ENCODE results near the gene NUP42. TPM values are rescaled to one million over a fixed set of nuclear protein-coding genes. Genes with fewer than 3 reads are reported as not detected.

Gene NUP42
- total RNA-seq, 1 experiment from 2014 or later, result 40.8 TPM

- Mint-ChIP-seq H3K27ac (no peak overlapping the region), H3K4me3 (no peak overlapping the region), H3K27me3 (ENCODE audit: low read depth) (no peaks in the 10 kb centered on the region; the same call in 1 of the 2 replicates), H3K36me3 (peaks cover 3% of the 10 kb centered on the region), H3K4me1 (no peaks in the 10 kb centered on the region), H3K9me3 (no peaks in the 10 kb centered on the region)
- ATAC-seq (no peak), DNase-seq (ENCODE audit: low spot score) (no peak)
- CTCF ChIA-PET, result interaction anchor here (0.6 kb wide), 1 partner anchor 64 kb away, joined by 3 read pairs; no protein-coding TSS in a partner anchor
- POLR2A ChIA-PET, result no interaction called here
- TF ChIP-seq ZNF532 (CRISPR knock-in tag; IDR thresholded peaks at IDR 0.05; ENCODE audit: borderline replicate concordance) (no peak), SMAD3 (CRISPR knock-in tag; IDR thresholded peaks at IDR 0.05; ENCODE audit: borderline replicate concordance) (no peak), ZNF219 (CRISPR knock-in tag; IDR thresholded peaks at IDR 0.05; ENCODE audit: borderline replicate concordance) (no peak), ZNF281 (CRISPR knock-in tag; IDR thresholded peaks at IDR 0.05) (no peak), OVOL2 (CRISPR knock-in tag; IDR thresholded peaks at IDR 0.05; ENCODE audit: borderline replicate concordance) (no peak), ZNF671 (CRISPR knock-in tag; IDR thresholded peaks at IDR 0.05) (no peak), MYBL2 (CRISPR knock-in tag; IDR thresholded peaks at IDR 0.05) (no peak), ZNF423 (CRISPR knock-in tag; IDR thresholded peaks at IDR 0.05) (no peak), ATF6 (CRISPR knock-in tag; IDR thresholded peaks at IDR 0.05) (no peak), KAT7 (CRISPR knock-in tag; IDR thresholded peaks at IDR 0.05; ENCODE audit: borderline replicate concordance) (no peak), STAT6 (CRISPR knock-in tag; conservative IDR thresholded peaks at IDR 0.05; ENCODE audit: low read depth) (no peak)
- TF ChIP-seq, protein P1, sequence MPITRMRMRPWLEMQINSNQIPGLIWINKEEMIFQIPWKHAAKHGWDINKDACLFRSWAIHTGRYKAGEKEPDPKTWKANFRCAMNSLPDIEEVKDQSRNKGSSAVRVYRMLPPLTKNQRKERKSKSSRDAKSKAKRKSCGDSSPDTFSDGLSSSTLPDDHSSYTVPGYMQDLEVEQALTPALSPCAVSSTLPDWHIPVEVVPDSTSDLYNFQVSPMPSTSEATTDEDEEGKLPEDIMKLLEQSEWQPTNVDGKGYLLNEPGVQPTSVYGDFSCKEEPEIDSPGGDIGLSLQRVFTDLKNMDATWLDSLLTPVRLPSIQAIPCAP (CRISPR knock-in tag; IDR thresholded peaks at IDR 0.05), result no peak
- TF ChIP-seq, protein P2, sequence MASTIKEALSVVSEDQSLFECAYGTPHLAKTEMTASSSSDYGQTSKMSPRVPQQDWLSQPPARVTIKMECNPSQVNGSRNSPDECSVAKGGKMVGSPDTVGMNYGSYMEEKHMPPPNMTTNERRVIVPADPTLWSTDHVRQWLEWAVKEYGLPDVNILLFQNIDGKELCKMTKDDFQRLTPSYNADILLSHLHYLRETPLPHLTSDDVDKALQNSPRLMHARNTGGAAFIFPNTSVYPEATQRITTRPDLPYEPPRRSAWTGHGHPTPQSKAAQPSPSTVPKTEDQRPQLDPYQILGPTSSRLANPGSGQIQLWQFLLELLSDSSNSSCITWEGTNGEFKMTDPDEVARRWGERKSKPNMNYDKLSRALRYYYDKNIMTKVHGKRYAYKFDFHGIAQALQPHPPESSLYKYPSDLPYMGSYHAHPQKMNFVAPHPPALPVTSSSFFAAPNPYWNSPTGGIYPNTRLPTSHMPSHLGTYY (CRISPR knock-in tag; IDR thresholded peaks at IDR 0.05), result no peak
- TF ChIP-seq, protein P3, sequence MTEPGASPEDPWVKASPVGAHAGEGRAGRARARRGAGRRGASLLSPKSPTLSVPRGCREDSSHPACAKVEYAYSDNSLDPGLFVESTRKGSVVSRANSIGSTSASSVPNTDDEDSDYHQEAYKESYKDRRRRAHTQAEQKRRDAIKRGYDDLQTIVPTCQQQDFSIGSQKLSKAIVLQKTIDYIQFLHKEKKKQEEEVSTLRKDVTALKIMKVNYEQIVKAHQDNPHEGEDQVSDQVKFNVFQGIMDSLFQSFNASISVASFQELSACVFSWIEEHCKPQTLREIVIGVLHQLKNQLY (CRISPR knock-in tag; IDR thresholded peaks at IDR 0.05), result no peak
- TF ChIP-seq, protein P4, sequence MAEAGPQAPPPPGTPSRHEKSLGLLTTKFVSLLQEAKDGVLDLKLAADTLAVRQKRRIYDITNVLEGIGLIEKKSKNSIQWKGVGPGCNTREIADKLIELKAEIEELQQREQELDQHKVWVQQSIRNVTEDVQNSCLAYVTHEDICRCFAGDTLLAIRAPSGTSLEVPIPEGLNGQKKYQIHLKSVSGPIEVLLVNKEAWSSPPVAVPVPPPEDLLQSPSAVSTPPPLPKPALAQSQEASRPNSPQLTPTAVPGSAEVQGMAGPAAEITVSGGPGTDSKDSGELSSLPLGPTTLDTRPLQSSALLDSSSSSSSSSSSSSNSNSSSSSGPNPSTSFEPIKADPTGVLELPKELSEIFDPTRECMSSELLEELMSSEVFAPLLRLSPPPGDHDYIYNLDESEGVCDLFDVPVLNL (CRISPR knock-in tag; IDR thresholded peaks at IDR 0.05; ENCODE audit: borderline replicate concordance, low read depth), result no peak
- TF ChIP-seq, protein P5, sequence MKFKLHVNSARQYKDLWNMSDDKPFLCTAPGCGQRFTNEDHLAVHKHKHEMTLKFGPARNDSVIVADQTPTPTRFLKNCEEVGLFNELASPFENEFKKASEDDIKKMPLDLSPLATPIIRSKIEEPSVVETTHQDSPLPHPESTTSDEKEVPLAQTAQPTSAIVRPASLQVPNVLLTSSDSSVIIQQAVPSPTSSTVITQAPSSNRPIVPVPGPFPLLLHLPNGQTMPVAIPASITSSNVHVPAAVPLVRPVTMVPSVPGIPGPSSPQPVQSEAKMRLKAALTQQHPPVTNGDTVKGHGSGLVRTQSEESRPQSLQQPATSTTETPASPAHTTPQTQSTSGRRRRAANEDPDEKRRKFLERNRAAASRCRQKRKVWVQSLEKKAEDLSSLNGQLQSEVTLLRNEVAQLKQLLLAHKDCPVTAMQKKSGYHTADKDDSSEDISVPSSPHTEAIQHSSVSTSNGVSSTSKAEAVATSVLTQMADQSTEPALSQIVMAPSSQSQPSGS (CRISPR knock-in tag; IDR thresholded peaks at IDR 0.05; ENCODE audit: borderline replicate concordance, low read depth), result no peak
Observed at GRCh38 chr7:23168111-23168885, 13.6 kb upstream of the NUP42 start.
